Stimulated activated CD4-positive, alpha-beta T cell treated with anti-CD3 and anti-CD28 coated beads, Interleukin-15, amount 100 ng/mL, for 1 hour (primary cell): ENCODE results near the gene MAPK14.
A peak's percentile ranks its signal among the peaks of the same experiment; 100 is the strongest.

Experiments
- DNase-seq, 2 donors: peaks; one replicate each; pipeline ENCODE4 v3.0.0-alpha.2; 2020; ENCODE audit warnings: low read depth in 1 of 2, low spot score in 1 of 2

Gene MAPK14

GRCh38 chr6:36099869-36100483 is 72.4 kb downstream of the MAPK14 start:
- DNase-seq, result no peak

- DNase-seq, result no peak
These were observed 74.1 kb downstream of the MAPK14 start for GRCh38 chr6:36101691-36102090.

GRCh38 chr6:36102853-36103252 is 75.2 kb downstream of the MAPK14 start:
- DNase-seq, result no peak

- DNase-seq, result no peak
These were observed 77.2 kb downstream of the MAPK14 start for GRCh38 chr6:36104836-36105235.

- DNase-seq, result no peak
These were observed 81.5 kb downstream of the MAPK14 start for GRCh38 chr6:36109092-36109491.

GRCh38 chr6:36110050-36110449 is 82.4 kb downstream of the MAPK14 start:
- no peak for DNase-seq

- DNase-seq, result no peak
These were observed 83.3 kb downstream of the MAPK14 start for GRCh38 chr6:36110863-36111262.

GRCh38 chr6:36111526-36111925 is 83.9 kb downstream of the MAPK14 start:
- no peak for DNase-seq

GRCh38 chr6:36113049-36113448 is 85.4 kb downstream of the MAPK14 start:
- DNase-seq, result no peak

GRCh38 chr6:36113703-36114102 is 86.1 kb downstream of the MAPK14 start:
- no peak for DNase-seq

- DNase-seq, result no peak
These were observed 87.3 kb downstream of the MAPK14 start for GRCh38 chr6:36114798-36115408.

GRCh38 chr6:36115412-36115811 is 87.8 kb downstream of the MAPK14 start:
- DNase-seq, result no peak

GRCh38 chr6:36116066-36116864 is 88.7 kb downstream of the MAPK14 start:
- DNase-seq, result no peak

- no peak for DNase-seq
These were observed 89.3 kb downstream of the MAPK14 start for GRCh38 chr6:36116943-36117342.

GRCh38 chr6:36117658-36118549 is 90.3 kb downstream of the MAPK14 start:
- no peak for DNase-seq

- DNase-seq, result no peak
These were observed 91.0 kb downstream of the MAPK14 start for GRCh38 chr6:36118550-36119107.

GRCh38 chr6:36119209-36119608 is 91.6 kb downstream of the MAPK14 start:
- no peak for DNase-seq

GRCh38 chr6:36120018-36120417 is 92.4 kb downstream of the MAPK14 start:
- DNase-seq, result no peak

GRCh38 chr6:36120539-36120938 is 92.9 kb downstream of the MAPK14 start:
- DNase-seq, result peak; percentile 41 to 50

GRCh38 chr6:36120979-36121786 is 93.6 kb downstream of the MAPK14 start:
- DNase-seq, result no peak
